ENCODE data around the gene CD2BP2.
A peak's percentile ranks its signal among the peaks of the same experiment; 100 is the strongest.

Gene CD2BP2

DNA sequence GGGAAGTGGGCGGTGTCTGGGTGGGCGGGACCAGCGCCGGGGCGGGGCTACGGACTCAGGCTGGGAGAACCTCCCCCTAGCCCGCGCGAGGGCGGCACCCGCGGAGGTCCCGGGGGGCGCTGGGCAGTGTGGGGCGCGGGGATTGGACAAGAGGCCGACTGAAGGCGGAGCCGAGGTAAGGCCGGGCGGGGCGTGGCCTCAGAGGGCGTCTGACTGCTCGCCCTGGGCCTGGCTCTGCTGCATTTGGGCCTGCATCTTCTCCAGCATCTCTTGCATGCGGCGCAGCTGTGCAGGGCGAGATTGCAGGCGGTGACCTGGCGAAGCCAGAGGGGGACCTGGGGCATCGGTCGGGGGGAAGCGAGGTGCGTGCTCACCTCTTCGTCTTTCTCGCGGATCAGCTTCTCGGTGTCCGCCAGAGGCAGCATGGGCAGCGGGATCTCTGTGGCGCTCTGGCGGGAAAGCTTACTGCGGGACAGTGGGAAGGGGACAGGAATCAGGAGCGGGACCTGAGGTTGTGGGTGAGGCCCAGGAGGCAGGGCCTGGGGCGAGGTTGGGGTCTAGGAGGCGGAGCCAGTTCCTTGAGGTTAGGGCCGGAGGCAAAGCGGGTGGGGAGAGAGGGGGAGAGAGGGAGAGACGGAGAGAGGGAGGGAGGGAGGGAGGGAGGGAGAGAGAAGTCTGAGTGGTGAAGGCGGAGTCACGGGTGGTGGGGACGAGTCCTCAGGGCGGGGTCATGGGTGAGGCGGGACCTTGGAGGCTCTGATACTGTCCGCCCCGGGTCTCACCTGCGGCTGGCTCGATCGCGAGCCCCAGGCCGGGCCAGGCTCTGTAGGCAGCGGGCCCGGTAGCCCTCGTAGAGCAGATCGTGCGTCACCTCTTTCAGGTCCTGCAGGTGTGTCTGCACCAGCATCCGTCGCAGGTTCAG lies 23.4 kb upstream of the CD2BP2 start:
- DNase-seq = peak; percentile 89 to 97

- DNase-seq = peak; percentile 61 to 73
Measured at GRCh38 chr16:30377812-30378235, 22.7 kb upstream of the CD2BP2 start.

DNA sequence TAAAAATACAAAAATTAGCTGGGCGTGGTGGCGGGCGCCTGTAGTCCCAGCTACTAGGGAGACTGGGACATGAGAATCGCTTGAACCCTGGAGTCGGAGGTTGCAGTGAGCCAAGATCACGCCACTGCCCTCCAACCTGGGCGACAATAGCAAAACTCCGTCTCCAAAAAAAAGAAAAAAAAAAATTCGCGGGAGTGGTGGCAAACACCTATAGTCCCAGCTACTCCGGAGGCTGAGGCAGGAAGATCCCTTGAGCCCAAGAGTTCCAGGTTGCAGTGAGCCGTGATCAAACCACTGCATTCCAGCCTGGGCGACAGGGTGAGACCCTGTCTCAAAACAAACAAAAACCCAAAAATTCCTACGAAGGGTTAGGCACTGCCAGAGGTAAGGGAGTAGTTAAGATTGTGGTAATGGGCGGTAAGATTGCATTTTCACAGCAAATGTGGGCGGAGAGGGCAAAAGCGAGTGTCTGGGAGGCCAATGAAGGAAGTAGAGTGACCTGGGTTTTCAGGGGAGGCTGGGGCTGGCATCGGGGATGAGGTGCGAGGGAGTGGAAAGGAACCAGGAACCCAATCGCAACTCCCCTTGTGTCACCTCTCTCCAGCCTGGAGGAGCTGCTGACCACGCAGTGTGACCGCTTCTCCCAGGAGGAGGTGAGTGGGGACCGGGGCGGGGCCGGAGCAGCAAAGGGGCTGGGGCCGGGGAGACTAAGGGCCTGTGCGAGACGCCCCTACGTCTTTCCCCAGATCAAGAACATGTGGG lies 22.1 kb upstream of the CD2BP2 start:
- no peak for DNase-seq

DNA sequence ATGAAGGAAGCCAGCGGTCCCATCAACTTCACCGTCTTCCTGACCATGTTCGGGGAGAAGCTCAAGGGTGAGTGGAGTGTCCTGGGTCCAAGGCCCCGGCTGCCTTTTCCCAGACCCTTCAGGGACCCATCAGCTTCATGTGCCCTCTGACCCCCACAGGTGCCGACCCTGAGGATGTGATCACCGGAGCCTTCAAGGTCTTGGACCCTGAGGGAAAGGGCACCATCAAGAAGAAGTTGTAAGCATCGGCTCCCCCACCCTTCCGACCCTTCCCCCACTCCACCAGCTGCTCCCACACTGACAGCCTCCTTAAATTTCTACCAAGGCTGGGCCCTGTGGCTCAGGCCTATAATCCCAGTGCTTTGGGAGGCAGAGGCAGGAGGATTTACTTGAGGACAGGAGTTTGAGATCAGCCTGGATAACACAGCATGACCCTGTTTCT lies 21.4 kb upstream of the CD2BP2 start:
- DNase-seq = no peak

DNA sequence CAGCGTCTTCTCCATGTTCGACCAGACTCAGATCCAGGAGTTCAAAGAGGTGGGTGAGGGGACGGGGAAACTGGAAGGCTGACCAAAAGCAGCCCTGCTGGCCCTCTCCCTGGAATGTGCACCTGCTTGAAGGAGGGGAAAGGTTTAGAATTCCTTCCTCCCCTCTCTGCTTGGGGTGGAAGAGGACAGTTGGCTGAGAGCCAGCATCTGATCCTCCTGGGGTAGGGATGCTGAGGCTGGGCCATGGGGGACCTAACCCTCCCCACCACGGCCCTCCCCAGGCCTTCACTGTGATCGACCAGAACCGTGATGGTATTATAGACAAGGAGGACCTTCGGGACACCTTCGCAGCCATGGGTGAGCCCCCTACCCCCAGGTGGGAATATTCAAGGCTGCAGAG lies 20.8 kb upstream of the CD2BP2 start:
- DNase-seq = no peak

GRCh38 chr16:30374538-30374937 lies 19.4 kb upstream of the CD2BP2 start, which contains the start of gene MYL11:
Gene MYL11 (plus strand): TSS chr16:30374802. CDS start chr16:30374858, 56 bp downstream.
- DNase-seq = no peak

GRCh38 chr16:30372725-30373124 lies 17.6 kb upstream of the CD2BP2 start:
- DNase-seq = no peak

DNA sequence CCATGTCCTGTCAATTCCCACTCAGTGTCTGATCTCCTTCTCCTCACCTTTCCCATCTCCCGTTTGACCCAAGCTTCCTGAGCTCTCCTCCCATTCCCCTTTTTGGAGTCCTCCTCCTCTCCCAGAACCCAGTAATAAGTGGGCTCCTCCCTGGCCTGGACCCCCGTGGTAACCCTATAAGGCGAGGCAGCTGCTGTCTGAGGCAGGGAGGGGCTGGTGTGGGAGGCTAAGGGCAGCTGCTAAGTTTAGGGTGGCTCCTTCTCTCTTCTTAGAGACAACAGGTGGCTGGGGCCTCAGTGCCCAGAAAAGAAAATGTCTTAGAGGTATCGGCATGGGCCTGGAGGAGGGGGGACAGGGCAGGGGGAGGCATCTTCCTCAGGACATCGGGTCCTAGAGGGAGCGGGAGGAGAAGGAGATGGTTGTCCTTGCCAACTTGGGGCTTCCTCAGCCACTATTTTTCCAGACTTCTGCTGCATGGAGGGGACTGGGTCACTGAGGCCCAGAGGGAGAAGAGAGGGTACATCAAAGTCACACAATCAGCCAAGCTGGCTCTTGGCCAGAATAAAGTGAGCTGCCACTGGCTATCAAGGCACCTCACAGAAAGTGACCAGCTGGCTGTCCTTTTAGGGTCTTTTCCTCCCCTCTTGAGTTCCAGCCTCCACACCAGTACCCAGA lies 17.1 kb upstream of the CD2BP2 start:
- DNase-seq = no peak

- DNase-seq = no peak
Measured at GRCh38 chr16:30371248-30371816, 16.2 kb upstream of the CD2BP2 start.

DNA sequence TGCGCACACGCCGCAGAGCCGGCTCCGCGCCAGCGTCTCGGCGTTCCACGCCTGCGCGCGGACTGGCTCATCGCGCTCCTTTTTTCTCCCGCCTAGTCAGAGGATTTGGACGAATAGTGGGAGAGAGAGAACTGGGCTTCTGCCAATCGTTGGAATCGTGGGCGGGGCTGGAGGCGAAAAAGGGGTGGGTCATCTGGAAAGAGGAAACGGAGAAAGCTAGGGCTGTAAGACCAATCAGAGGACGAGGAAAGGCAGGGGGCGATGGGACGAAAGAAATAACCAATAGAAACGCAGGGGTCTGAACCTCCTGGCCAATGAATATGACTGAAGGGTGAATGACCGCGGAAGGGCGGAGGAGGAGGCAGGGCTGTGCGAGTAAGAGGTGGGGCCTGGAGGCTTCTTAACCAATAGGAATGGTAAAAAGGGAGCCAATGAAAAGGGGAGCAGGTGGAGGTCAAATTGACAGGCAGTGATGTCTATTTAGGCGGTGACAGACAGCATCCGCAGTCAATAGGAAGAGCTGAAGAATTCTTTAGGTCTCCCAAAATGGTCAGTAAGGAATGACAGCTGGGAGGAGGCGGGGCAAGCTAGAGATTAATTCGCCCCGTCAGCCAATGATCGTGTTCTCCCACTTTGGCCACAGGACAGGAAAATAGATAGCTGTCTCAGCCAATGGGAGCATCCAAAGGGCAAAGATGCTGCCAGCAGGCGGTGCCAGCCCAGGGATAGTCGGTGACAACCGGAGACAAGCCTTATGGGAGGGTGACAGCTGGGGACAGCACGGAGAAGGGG lies 15.5 kb upstream of the CD2BP2 start, which contains the start of gene TBC1D10B:
TBC1D10B (minus strand) TSS at position 39 of the 792 bp plus-strand sequence. CDS start 311 bp downstream, outside the sequence.
- peak; percentile 100 for DNase-seq

GRCh38 chr16:30369938-30370455 lies 14.9 kb upstream of the CD2BP2 start:
- DNase-seq = no peak

- DNase-seq = no peak
Measured at GRCh38 chr16:30369091-30369937, 14.2 kb upstream of the CD2BP2 start.

DNA sequence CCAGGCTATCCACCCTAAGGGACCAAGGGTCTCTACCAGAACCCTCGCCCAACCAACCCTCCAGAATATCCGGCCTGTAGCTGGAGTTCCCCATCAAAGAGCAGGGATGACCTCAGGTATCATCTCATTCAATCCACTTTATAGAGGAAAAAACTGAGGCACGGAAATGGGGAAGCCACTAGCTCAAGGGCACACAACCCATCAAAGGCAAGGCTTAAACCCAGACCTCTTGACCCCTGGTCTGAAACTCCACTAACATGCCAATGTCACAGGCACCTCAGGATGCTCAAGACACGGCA lies 13.6 kb upstream of the CD2BP2 start:
- DNase-seq = no peak

GRCh38 chr16:30368122-30368791 lies 13.1 kb upstream of the CD2BP2 start:
- no peak for DNase-seq

GRCh38 chr16:30367349-30368009 lies 12.4 kb upstream of the CD2BP2 start:
- DNase-seq = no peak

GRCh38 chr16:30366511-30366910 lies 11.4 kb upstream of the CD2BP2 start:
- no peak for DNase-seq

- DNase-seq = no peak
Measured at GRCh38 chr16:30365200-30365599, 10.1 kb upstream of the CD2BP2 start.

- DNase-seq = no peak
Measured at GRCh38 chr16:30361180-30361579, 6.1 kb upstream of the CD2BP2 start.

DNA sequence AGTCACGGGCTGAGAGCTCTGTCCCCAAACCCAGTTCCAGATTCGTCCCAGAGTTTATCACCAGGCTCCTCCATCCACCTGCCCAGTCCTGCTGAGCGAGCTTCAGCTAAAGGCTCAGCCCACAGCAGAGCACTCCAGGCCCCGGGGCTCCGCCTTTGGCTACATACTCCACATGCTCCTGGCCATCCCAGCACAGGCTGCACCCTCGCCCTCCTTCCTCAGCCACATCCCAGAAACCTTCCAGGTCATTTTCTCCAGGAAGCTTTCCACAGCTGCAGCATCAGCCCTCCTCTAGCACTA lies 4.7 kb upstream of the CD2BP2 start:
- no peak for DNase-seq

All from NCI-H446 (cell line).